ENCODE measurements around the gene PPP1R11.

DNA sequence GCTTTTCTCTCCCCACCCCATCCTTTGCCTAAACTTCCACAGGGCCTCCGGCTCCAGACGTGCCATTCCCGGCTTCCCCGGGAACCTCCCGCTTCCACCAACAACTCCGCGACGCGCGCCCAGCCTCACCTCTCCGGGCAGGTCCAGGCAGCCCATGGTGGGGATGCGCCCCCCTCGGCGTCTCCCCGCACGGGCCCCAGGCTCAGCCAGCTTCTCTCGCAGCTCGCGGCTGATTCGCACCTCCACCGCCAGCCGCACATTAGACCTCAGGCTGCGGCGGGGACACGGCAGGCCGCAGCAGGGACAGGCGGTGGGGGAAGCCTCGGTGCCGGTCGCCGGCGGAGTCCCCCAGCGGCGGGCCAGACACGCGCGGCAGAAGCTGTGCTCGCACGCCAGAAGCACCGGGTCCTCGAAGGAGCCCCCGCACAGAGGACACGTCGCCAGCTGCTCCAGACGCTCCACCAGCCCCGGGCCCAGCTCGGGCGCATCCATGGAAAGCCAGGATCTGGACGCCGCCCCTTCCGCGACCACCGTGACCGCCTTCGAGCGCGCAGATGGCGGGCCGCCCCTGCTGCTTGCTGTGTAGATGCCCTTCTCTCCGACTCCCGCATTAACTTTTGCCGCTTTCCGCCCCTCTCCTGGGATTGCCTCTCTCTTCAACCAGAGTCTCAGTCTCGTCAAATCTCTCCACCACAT lies 8.2 kb downstream of the PPP1R11 start, which contains the start of gene RNF39:
- TF ChIP-seq CTCF (IDR thresholded peaks at IDR 0.05) (no peak), ZFX (IDR thresholded peaks at IDR 0.05; ENCODE audit: borderline replicate concordance) (no peak)
